GM18520 (cell line): ENCODE results near the gene KXD1.
"Not testable (repeated sequence)": the region's sequence is repeated elsewhere in the genome, so short reads cannot be mapped to it uniquely, and the experiment has no call there.

Source experiments
- ATAC-seq: cut with Tn5 transposase; IDR thresholded peaks from one replicate; pipeline ENCODE4 v1.9.1; 2021; ENCODE audit not compliant: unreplicated experiment

The KXD1 gene

DNA sequence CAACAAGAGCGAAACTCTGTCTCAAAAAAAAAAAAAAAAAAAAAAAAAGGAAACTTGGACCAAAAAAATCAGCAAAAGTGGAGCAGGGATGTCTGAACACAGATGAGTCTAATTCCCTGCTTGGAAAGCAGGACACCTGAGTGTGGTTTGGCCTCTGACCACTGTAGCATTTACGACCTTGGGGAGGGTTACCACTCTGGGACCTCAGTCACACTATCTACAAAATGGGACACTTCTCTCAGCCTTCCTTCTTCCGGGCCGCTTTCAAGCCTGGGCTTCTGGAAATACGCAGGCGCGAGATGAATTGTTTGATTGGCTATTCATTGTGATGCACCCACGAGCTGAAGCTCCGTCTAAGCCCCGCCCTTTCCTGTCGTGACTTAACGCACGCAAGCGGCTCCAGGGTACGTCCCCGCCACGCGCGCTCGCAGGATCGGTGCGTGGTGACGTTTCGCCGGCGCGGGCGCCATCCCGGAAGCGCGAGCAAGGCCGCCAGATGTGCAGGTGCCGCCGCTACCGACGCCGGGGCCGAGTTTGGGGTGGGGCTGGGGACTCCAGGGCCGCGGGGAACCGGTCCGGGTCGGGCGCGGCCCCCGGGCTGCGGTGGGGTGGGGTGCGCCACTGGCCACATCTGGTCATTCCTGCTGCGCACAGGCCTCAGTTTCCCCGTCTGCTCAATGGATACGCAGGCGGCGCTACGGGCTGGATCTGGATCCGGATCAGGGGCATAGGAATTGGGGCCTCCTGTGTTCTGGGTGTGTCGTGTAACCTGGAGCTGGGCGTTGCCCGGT is at the start of gene KXD1:
KXD1 (plus strand) TSS at position 460 of the 791 bp plus-strand sequence. CDS start 4,187 bp downstream, outside the sequence.
- ATAC-seq = peak; percentile 96

DNA sequence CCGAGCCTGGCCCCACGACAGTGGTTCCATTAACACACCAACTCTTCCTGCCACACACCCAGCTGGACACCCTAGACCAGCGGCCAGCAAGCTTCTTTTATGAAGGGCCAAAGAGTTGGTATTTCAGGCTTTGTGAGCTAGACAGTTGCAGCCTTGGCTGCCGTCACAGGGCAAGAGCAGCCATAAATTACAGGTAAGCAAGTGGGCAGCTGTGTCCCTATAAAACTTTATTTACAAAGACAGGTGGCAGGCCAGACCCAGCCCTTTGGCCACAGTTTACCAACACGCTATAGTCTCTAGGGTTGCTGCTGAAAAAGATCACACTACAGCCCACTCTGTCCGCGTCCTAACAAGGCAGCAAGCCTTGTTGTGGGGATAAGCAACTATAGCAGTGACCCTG is 49.1 kb upstream of the KXD1 start:
- no peak for ATAC-seq

DNA sequence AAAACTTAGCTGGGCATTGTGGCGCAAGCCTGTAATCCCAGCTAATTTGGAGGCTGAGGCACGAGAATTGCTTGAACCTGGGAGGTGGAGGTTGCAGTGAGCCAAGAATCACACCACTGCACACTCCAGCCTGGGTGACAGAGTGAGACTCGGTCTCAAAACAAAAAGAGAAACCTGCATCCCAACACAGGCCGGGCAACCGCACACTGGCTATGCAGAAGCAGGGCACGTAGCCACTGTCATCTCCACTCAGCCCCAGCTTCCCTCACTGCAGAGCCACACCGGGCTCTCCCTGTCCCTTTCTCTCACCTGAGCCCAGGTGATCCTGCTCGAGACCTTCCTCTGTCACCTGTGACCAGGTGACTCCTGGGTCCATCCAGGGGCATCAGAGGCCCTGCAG is 47.5 kb upstream of the KXD1 start:
- ATAC-seq = no peak

GRCh38 chr19:18513868-18514267 is 43.8 kb upstream of the KXD1 start:
- no peak for ATAC-seq

GRCh38 chr19:18514800-18515682 is 42.6 kb upstream of the KXD1 start:
- ATAC-seq = no peak

GRCh38 chr19:18515959-18516358 is 41.7 kb upstream of the KXD1 start:
- ATAC-seq = no peak

DNA sequence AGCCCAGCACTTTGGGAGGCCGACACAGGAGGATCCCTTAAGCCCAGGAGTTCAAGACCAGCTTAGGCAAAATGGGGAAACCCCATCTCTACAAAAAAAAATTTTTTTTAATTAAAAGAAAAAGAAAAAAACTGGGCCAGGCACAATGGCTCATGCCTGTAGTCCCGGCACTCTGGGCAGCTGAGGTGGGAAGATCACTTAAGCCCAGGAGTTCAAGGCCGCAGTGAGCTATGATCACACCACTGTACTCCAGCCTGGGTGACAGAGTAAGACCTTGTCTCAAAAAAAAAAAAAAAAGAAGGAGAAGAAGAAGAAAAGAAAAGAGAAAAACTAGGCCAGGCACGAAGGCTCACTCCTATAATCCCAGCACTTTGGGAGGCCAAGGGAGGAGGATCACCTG is 40.1 kb upstream of the KXD1 start:
- no peak for ATAC-seq

- no peak for ATAC-seq
These were observed 39.0 kb upstream of the KXD1 start for GRCh38 chr19:18518639-18519038.

DNA sequence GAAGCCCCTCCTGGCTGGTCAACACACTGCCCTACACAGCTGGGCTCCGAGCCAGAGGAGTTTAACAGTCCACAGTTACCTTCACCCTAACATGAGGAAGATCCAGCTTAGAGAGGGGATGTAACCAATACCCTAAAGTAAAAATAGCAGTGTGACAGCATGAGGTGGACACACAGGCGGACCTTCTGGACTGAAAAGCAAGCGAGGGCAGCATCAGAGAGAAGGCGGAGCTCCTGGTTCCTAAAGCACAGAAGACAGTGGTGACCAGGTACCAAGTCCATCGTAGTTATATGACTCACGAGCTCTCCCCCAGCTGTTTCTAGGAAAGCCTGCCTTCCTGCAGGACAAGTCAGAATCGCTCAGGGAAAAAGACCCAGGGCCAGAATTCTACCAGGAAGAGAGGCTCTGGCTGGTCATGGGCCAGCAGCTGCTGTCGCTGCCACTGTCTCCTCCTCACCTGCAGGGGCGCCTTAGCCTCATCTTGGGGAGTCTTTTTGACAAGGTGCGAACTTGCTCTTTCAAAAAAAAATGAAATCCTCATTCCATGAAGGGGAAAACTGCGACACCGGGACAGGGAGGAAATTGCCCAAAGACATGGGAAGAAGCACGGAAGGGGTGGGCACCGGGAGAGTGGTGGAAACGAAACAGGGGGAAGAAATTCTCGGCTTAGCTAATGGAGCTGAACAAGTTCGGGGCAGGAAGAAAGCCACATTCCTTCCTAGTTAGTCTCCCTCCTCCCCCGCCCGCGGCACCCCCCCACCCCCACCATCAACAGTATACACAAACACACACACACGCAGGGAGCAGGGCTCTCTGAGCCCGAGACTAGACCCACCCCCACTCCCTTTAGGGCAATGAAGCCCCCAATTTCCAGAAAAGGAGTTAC is 37.5 kb upstream of the KXD1 start:
- no peak for ATAC-seq

DNA sequence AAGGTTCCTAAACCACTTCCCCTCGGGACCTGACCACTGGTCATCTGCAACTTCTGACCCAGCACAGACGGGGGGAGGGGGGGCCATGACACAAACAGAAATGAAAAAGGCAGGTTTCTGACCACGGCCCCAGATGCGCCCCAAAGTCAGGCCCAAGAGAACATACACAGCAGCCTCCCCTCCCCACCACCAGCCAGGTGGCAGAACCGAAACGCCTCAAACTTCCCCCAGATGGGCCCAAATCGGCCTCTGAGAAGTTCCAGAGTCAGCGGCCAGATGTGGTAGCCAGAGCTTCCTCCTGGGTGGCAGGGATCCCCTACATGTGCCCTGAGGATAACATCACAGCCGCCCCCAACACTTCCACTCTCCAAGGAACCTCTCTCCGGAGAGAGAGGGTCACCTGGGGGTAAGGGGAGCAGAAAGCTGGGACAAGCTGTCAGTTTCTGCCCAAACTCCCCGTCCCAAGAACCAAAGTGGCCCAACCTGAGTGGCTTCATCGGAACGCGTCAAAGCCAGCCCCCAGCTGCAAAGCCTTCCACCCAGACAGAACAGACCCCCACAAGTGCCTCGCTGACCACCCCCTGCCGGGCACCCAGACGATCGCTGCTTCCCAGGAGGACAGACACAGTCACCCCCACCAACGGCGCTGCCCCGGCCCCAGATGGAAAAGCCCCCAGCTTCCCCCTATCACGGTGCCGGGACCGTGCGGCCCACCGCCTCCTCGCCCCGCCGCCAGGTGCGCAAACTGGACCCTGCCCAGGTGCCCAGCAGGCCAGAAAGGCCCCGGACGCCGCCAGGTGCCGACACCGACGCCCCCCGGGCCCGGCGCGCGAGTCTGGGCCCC is 36.6 kb upstream of the KXD1 start:
- ATAC-seq = no peak

DNA sequence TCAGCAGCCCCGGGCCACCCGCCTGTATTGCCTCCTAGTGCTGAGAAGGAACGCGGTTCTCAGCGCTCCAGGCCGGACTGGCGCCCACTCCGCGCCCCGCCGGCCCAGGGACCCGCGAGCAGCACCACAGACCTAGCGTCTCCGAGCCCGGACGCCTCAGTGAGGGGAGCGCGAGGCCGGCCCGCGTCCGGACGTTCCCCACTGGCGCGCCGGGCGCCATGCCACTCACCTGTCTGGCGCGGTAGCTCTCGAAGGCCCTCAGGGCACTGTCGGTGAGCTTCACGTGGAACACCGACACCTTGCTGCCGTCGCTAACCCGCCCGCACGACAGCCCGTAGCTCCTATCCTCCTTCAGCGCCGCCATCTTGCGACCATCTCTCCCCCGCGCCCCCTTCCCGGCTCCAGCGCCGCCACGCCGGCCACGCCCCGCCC is 36.0 kb upstream of the KXD1 start, which contains the start of gene ELL:
ELL (minus strand) TSS at position 379 of the 432 bp plus-strand sequence; CDS start at position 364, 15 bp downstream.
- ATAC-seq = peak; percentile 3

- peak; percentile 76 for ATAC-seq
These were observed 35.4 kb upstream of the KXD1 start for GRCh38 chr19:18522124-18522861.

- ATAC-seq = not testable (repeated sequence)
These were observed 34.7 kb upstream of the KXD1 start for GRCh38 chr19:18522862-18523440.

GRCh38 chr19:18523841-18524240 is 33.8 kb upstream of the KXD1 start:
- ATAC-seq = no peak

GRCh38 chr19:18526316-18526715 is 31.4 kb upstream of the KXD1 start:
- ATAC-seq = no peak

DNA sequence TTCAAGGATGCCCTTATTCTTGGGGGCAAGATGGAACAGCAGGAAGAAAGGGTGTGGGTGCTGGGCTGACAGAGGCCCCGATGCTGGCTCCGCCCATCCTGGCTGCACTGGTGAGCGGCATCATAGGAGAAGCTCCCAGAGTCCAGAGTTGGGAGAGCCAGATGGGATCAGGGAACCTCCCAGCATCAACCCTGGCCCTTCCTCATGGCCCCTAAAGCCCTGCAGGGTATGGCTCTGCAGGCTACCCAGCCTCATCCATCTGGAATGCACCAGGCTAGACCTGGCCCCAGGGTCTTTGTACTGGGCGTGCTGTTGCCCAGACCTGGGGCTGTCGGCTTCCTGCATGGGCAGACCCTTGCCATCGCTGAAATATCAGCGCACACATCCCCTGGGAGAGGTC is 27.9 kb upstream of the KXD1 start:
- no peak for ATAC-seq

DNA sequence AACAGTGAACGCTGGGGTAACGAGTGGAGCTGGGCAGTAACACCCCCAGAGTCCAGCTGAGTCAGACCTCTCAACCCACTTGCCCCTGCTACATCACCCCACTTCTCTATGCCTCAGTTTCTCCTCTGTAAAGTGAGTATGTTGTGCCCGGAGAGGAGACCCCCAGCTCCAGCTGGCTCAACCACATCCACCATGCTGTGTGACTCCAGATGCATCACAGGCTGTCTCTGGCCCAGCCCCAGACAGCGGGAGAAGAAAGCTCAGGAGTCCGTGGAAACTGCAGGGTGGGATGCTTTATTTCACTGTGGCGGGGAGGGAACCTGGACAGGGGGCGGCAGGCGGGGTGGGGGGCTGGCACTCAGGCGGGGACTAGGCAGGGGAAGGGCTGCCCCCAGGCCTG is 26.2 kb upstream of the KXD1 start:
- no peak for ATAC-seq

- no peak for ATAC-seq
These were observed 25.3 kb upstream of the KXD1 start for GRCh38 chr19:18532168-18532890.
